Endothelial cell of umbilical vein (primary cell): ENCODE data around the gene CNPPD1. TPM values are rescaled to one million over a fixed set of nuclear protein-coding genes. Genes with fewer than 3 reads are reported as not detected.

Experiments
- BruUV-seq: library from RNA; stranded (reverse); fragments of 400-500 nt; replicated peaks from 2 replicates; lab custom pipeline; 2021; lab: Mats Ljungman, UMichigan
- CTCF ChIA-PET: fragments of 300-600, 350-600 bp; sonication (Branson Sonifier 250); formaldehyde crosslinking; loops from one replicate; lab custom pipeline; 2021; ENCODE audit warnings: antibody characterized with exemption, inconsistent platforms; lab: Charles Lee
- POLR2A ChIA-PET: fragments of 300-600, 350-600 bp; sonication (Branson Sonifier 250); formaldehyde crosslinking; loops from one replicate; lab custom pipeline; 2021; ENCODE audit warnings: antibody characterized with exemption, inconsistent platforms; lab: Charles Lee
- DNase-seq: peaks from one replicate; pipeline ENCODE4 v3.0.0-alpha.2; 2011; ENCODE audit warnings: low read depth, low spot score
- FAIRE-seq: peaks from 2 replicates; lab custom pipeline; 2011; peaks lifted over from hg19 to GRCh38; lab: Jason Lieb, UNC
- H2AFZ ChIP-seq: 2 replicates; pipeline ENCODE4 v1.6.0; 2012; ENCODE audit warnings: low read depth, low read length, control low read depth, inconsistent platforms
- H3K27ac ChIP-seq: 2 replicates; pipeline ENCODE4 v1.5.1; 2011; ENCODE audit warnings: low read depth, mild to moderate bottlenecking, control low read depth, low read length, moderate library complexity; ENCODE audit not compliant: insufficient read depth
- H3K27me3 ChIP-seq, 2 experiments: 2 replicates each; pipeline versions ENCODE4 v1.6.0 to v1.6.1; 2011; ENCODE audit warnings: low read length in 2 of 2, mixed read lengths in 1 of 2; ENCODE audit not compliant: control insufficient read depth in 2 of 2, insufficient read depth in 2 of 2
- H3K36me3 ChIP-seq, 2 experiments: 2 replicates in 1 of 2; 3 replicates in 1 of 2; pipeline ENCODE4 v1.5.1; 2011; ENCODE audit warnings: low read length in 2 of 2, mild to moderate bottlenecking in 1 of 2, moderate library complexity in 1 of 2; ENCODE audit not compliant: control insufficient read depth in 2 of 2, insufficient read depth in 2 of 2; ENCODE audit errors: extremely low read depth in 1 of 2
- H3K4me1 ChIP-seq: 3 replicates; pipeline ENCODE4 v1.5.1; 2011; ENCODE audit warnings: mild to moderate bottlenecking, low read length; ENCODE audit not compliant: control insufficient read depth, insufficient read depth; ENCODE audit errors: extremely low read depth
- H3K4me2 ChIP-seq: 2 replicates; pipeline ENCODE4 v1.6.1; 2011; ENCODE audit warnings: low read length, control low read depth, mixed read lengths; ENCODE audit not compliant: insufficient read depth
- H3K4me3 ChIP-seq, 3 experiments: fragments of 200-600 bp in 1 of 3; sonication (generic), shearing (Covaris generic) in 1 of 3; replicated peaks in 1 of 3; 2 replicates each; pipeline ENCODE4 v1.5.1; 2011 to 2016; ENCODE audit warnings: control low read depth in 3 of 3, low read length in 3 of 3, mild to moderate bottlenecking in 2 of 3, inconsistent platforms in 1 of 3, low read depth in 1 of 3, moderate library complexity in 1 of 3; ENCODE audit not compliant: insufficient read depth in 1 of 3
- H3K79me2 ChIP-seq: 2 replicates; pipeline ENCODE4 v1.6.0; 2012; ENCODE audit warnings: low read length, inconsistent platforms; ENCODE audit not compliant: control insufficient read depth, insufficient read depth
- H3K9ac ChIP-seq: replicated peaks from 2 replicates; pipeline ENCODE3; 2011; ENCODE audit warnings: low read length, control low read depth; ENCODE audit not compliant: insufficient read depth; ENCODE audit errors: extremely low read depth
- H3K9me1 ChIP-seq: replicated peaks from 3 replicates; pipeline ENCODE4 v1.6.0; 2011; ENCODE audit warnings: mild to moderate bottlenecking, low read length; ENCODE audit not compliant: control insufficient read depth, insufficient read depth; ENCODE audit errors: extremely low read depth
- H3K9me3 ChIP-seq: replicated peaks from 2 replicates; pipeline ENCODE4 v1.5.1; 2012; ENCODE audit warnings: low read length, inconsistent platforms; ENCODE audit not compliant: control insufficient read depth, insufficient read depth
- H4K20me1 ChIP-seq: replicated peaks from 2 replicates; pipeline ENCODE3; 2011; ENCODE audit warnings: mild to moderate bottlenecking, low read length; ENCODE audit not compliant: control insufficient read depth, insufficient read depth; ENCODE audit errors: extremely low read depth
- EZH2 ChIP-seq: IDR thresholded peaks from 2 replicates; pipeline ENCODE4 v1.6.1; 2012; ENCODE audit warnings: borderline replicate concordance, low read depth, mild to moderate bottlenecking, moderate library complexity, low read length, inconsistent platforms; ENCODE audit not compliant: severe bottlenecking
- FOS ChIP-seq: IDR thresholded peaks from 2 replicates; pipeline ENCODE4 v1.6.1; 2011; ENCODE audit warnings: mild to moderate bottlenecking, low read length, moderate library complexity, borderline replicate concordance; ENCODE audit not compliant: insufficient read depth
- GATA2 ChIP-seq: IDR thresholded peaks from 2 replicates; pipeline ENCODE4 v1.7.0; 2011; ENCODE audit warnings: low read depth, mild to moderate bottlenecking, moderate library complexity, mixed read lengths, low read length; ENCODE audit not compliant: insufficient read length, insufficient read depth
- JUN ChIP-seq: IDR thresholded peaks from 2 replicates; pipeline ENCODE4 v1.6.1; 2011; ENCODE audit warnings: borderline replicate concordance, low read depth; ENCODE audit not compliant: insufficient read length, insufficient read depth
- MYC ChIP-seq: IDR thresholded peaks from one replicate; pipeline ENCODE4 v1.6.1; 2011; ENCODE audit warnings: mild to moderate bottlenecking, low read depth, low read length
- POLR2A ChIP-seq: IDR thresholded peaks from 2 replicates; pipeline ENCODE4 v1.6.1; 2012; ENCODE audit warnings: low read depth, mild to moderate bottlenecking, control low read depth, low read length
- POLR2AphosphoS5 ChIP-seq: IDR thresholded peaks from 2 replicates; pipeline ENCODE4 v1.6.1; 2012; ENCODE audit warnings: low read depth, mild to moderate bottlenecking, control low read depth, low read length, moderate library complexity; ENCODE audit not compliant: insufficient read depth
- dilution Hi-C: fragments of 300-500 bp; cut with MboI; formaldehyde crosslinking; loops from one replicate; pipeline ENCODE4 v1.15.0; 2019; ENCODE audit warnings: low sequenced_read_pairs; ENCODE audit not compliant: extremely low pct_ligation_motif_present
- intact Hi-C: fragments of 100-400 bp; cut with micrococcal nuclease; formaldehyde crosslinking; loops from one replicate; pipeline ENCODE4 v1.10.0; 2022
- polyA plus RNA-seq, 4 experiments: library from polyadenylated mRNA; depleted of rRNA in 3 of 4; stranded (reverse) in 3 of 4; unstranded in 1 of 4; fragments of >200 nt; gene quantifications; 2 replicates each; pipeline versions ENCODE4 v1.2.1 to v1.2.3, GENCODE V29; 2011 to 2012; ENCODE audit warnings: missing spikeins in 1 of 4
- total RNA-seq: library from RNA; stranded (reverse); gene quantifications from 2 replicates; pipeline ENCODE4 v1.2.3, GENCODE V29; 2021
- TF ChIP-seq, protein P1 (sequence below): IDR thresholded peaks from 2 replicates; pipeline ENCODE4 v1.6.1; 2011; ENCODE audit not compliant: insufficient read depth, insufficient read length

Gene CNPPD1
- total and polyA plus RNA-seq, 2 donors (not counting 3 experiments of a cell fraction or from before 2014, with no cell fraction given) = 44.0 to 55.7 TPM

- H3K4me3 ChIP-seq = no peak overlapping the region
- intact Hi-C loops = loop anchor here (5.0 to 10.0 kb wide), 2 partner anchors 283 to 306 kb away; no protein-coding TSS in a partner anchor
Observed at GRCh38 chr2:219158025-219158424, 18.7 kb downstream of the CNPPD1 start.

GRCh38 chr2:219157396-219157795 is 19.3 kb downstream of the CNPPD1 start:
- Histone ChIP-seq H3K9ac (no peak overlapping the region), H3K4me3 (no peak overlapping the region), H2AFZ (no peak overlapping the region), H3K4me2 (no peak overlapping the region), H3K9me1 (no peaks in the 10 kb centered on the region), H3K27me3 (no peaks in the 10 kb centered on the region), H3K4me1 (peaks cover 10% of the 10 kb centered on the region), H4K20me1 (no peaks in the 10 kb centered on the region), H3K36me3 (peaks cover 2 to 3% of the 10 kb centered on the region in 2 experiments), H3K27ac (no peak overlapping the region), H3K79me2 (no peaks in the 10 kb centered on the region), H3K9me3 (no peaks in the 10 kb centered on the region)
- TF ChIP-seq, protein P1, sequence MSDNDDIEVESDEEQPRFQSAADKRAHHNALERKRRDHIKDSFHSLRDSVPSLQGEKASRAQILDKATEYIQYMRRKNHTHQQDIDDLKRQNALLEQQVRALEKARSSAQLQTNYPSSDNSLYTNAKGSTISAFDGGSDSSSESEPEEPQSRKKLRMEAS = no peak
- TF ChIP-seq MYC (no peak), POLR2A (no peak), EZH2 (no peak), GATA2 (no peak), JUN (no peak)
- ChIA-PET CTCF (interaction anchor here (1.1 to 12.9 kb wide), 9 partner anchors 38 to 281 kb away, joined by 6 to 418 read pairs (median 26); partner anchors contain the start of genes CFAP65 and IHH), POLR2A (interaction anchor here (0.6 kb wide), 1 partner anchor 54 kb away, joined by 3 read pairs; no protein-coding TSS in a partner anchor)
- dilution Hi-C loops = no loop called here
- FAIRE-seq = no peak
- BruUV-seq = no TSS peak
- intact Hi-C loops = loop anchor here (5.0 to 10.0 kb wide), 2 partner anchors 283 to 305 kb away; no protein-coding TSS in a partner anchor
- no peak for DNase-seq

More at GRCh38 chr2:219158025-219158424, 18.7 kb downstream of the CNPPD1 start:
- dilution Hi-C loops = no loop called here
- TF ChIP-seq FOS = no peak
- TF ChIP-seq POLR2AphosphoS5 = no peak
- no peak for TF ChIP-seq EZH2
- TF ChIP-seq JUN = no peak
- no peak for TF ChIP-seq POLR2A
- TF ChIP-seq, protein P1 = no peak
- FAIRE-seq (no peak), DNase-seq (no peak)
- Histone ChIP-seq H2AFZ (no peak overlapping the region), H3K4me1 (peaks cover 10% of the 10 kb centered on the region), H3K27ac (no peak overlapping the region), H3K9me3 (no peaks in the 10 kb centered on the region), H3K36me3 (peaks cover 2 to 3% of the 10 kb centered on the region in 2 experiments), H3K9me1 (no peaks in the 10 kb centered on the region), H3K27me3 (no peaks in the 10 kb centered on the region), H4K20me1 (no peaks in the 10 kb centered on the region), H3K9ac (no peak overlapping the region), H3K4me2 (no peak overlapping the region), H3K79me2 (no peaks in the 10 kb centered on the region)
- BruUV-seq = no TSS peak
- CTCF ChIA-PET = interaction anchor here (1.4 to 12.9 kb wide), 7 partner anchors 53 to 176 kb away, joined by 5 to 418 read pairs (median 26); no protein-coding TSS in a partner anchor
- POLR2A ChIA-PET = no interaction called here
